ENCODE data around the gene PRND. TPM values are rescaled to one million over a fixed set of nuclear protein-coding genes. Genes with fewer than 3 reads are reported as not detected.

The PRND gene
- total and polyA plus RNA-seq, 2 of the 13 experiments (the other 11 are each of a cell fraction or from before 2014, with no cell fraction given) = not detected

GRCh38 chr20:4720041-4720976 lies 1.4 kb upstream of the PRND start (continued):
- TF ChIP-seq GATA4 (IDR thresholded peaks at IDR 0.05; ENCODE audit: borderline replicate concordance, low read depth) (no peak), USF2 (IDR thresholded peaks at IDR 0.05; ENCODE audit: low read depth, low read length) (no peak), USF2 (CRISPR knock-in tag; IDR thresholded peaks at IDR 0.05; ENCODE audit: borderline replicate concordance) (no peak), ZNF362 (CRISPR knock-in tag; IDR thresholded peaks at IDR 0.05; ENCODE audit: borderline replicate concordance) (no peak), UBTF (CRISPR knock-in tag; IDR thresholded peaks at IDR 0.05) (peak; percentile 65), KDM5A (IDR thresholded peaks at IDR 0.05; ENCODE audit: borderline replicate concordance, low read length) (no peak), FOSL2 (CRISPR knock-in tag; IDR thresholded peaks at IDR 0.05) (peak; percentile 69), ZNF512 (CRISPR knock-in tag; IDR thresholded peaks at IDR 0.05) (no peak), SNRNP70 (IDR thresholded peaks at IDR 0.05; ENCODE audit: low read depth, low read length) (no peak), ESRRA (CRISPR knock-in tag; IDR thresholded peaks at IDR 0.05; ENCODE audit: low read depth) (peak; percentile 61; the same call in 1 of the 2 replicates), PREB (CRISPR knock-in tag; IDR thresholded peaks at IDR 0.05) (no peak), XBP1 (CRISPR knock-in tag; IDR thresholded peaks at IDR 0.05) (peak; percentile 97; the same call in 1 of the 2 replicates), CCDC6 (CRISPR knock-in tag; IDR thresholded peaks at IDR 0.05) (no peak), ZNF615 (CRISPR knock-in tag; IDR thresholded peaks at IDR 0.05; ENCODE audit: borderline replicate concordance) (no peak), ZBED4 (CRISPR knock-in tag; IDR thresholded peaks at IDR 0.05; ENCODE audit: borderline replicate concordance) (peak; percentile 8)

Measured in HepG2 (cell line).